Measurements from ENCODE around the gene CCL14. TPM values are rescaled to one million over a fixed set of nuclear protein-coding genes. Genes with fewer than 3 reads are reported as not detected.
"Not testable (repeated sequence)": the region's sequence is repeated elsewhere in the genome, so short reads cannot be mapped to it uniquely, and the experiment has no call there.

CCL14 gene
- not detected for polyA plus RNA-seq (2013, experiment 1 of 2)
- polyA plus RNA-seq (2013, experiment 2 of 2) = not detected

DNA sequence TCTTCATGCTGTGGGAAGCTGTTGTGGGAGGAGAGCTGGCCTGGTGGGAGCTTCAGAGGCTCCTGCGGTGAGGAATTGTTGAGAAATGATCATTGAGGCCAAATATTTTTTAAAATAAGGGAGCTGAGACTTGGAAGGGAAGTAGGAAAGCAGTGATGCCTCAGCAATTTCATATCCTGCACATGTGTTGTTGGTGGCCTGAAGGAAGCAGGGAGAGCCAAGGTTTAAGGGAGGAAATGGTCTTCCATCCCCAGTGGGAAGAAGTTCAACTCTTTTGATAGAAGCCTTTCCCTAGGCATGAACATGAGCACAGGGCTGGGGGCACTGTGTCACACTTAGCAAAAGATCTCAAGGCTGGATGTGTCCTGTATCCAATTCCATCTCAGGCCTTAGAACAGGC lies at the start of gene CCL14:
TSS of gene CCL14 (minus strand) at position 87 of the 400 bp plus-strand sequence. CDS start at position 7, 80 bp downstream.
- no peaks in the 10 kb centered on the region for H3K27me3 ChIP-seq (ENCODE audit: insufficient read depth, low read length)
- WGBS = 88% methylated on average over 1 of the region's 1 CpG
- no peaks in the 10 kb centered on the region for H3K4me1 ChIP-seq (ENCODE audit: insufficient read depth, low read length)
- H3K36me3 ChIP-seq (ENCODE audit: insufficient read depth, low read length) = no peaks in the 10 kb centered on the region
- H3K9me3 ChIP-seq (ENCODE audit: insufficient read depth, low read depth, low read length) = no peaks in the 10 kb centered on the region
- H3K27ac ChIP-seq (ENCODE audit: low read depth, low read length) = no peak within 1 kb of the TSS
- no peak within 1 kb of the TSS for H3K9ac ChIP-seq (ENCODE audit: low read depth, low read length)
- no peak within 1 kb of the TSS for H3K4me3 ChIP-seq (ENCODE audit: low read length)

DNA sequence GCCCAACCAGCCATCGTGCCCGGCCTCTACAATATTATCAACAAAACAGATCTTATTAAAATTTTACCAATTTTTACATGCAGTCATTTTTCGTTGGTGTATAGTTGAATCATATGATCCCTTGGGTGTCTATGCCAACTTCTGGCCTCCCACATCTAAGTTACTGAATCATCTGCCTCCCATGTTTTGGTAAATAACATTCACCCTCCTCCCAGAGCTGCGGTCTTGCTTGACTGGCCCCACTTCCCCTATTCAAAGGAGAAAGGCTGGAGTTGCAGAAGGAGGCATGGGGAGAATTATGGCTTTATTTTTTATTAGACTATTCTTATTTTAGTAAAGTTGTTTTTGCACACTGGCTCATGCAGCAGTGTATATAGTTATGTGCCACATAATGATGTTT lies 49.7 kb upstream of the CCL14 start:
- Histone ChIP-seq H3K4me1 (ENCODE audit: insufficient read depth, low read length) (no peaks in the 10 kb centered on the region), H3K27ac (ENCODE audit: low read depth, low read length) (no peak overlapping the region), H3K27me3 (ENCODE audit: insufficient read depth, low read length) (no peaks in the 10 kb centered on the region), H3K36me3 (ENCODE audit: insufficient read depth, low read length) (no peaks in the 10 kb centered on the region), H3K9me3 (ENCODE audit: insufficient read depth, low read depth, low read length) (no peaks in the 10 kb centered on the region), H3K9ac (ENCODE audit: low read depth, low read length) (no peak overlapping the region), H3K4me3 (ENCODE audit: low read length) (no peak overlapping the region)
- 97% methylated on average over 3 of the region's 4 CpGs for WGBS

DNA sequence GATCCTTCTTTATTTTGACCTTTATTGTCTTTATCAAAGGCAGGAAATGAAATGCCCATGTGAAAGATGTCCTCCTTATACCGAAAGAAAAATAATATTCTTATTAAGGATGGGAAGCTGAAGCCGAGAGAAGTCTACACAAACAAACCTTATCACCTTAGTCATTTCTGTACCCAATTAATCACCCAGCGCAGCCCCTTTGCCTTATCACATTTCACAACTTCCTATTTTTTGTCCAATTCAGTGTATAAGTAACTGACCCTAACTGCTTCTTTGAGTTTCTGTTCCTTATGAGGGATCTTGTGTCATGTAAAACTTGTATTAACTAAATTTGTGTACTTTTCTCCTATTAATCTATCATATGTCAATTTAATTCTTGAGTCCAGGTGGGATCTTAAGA lies 47.6 kb upstream of the CCL14 start:
- Histone ChIP-seq H3K27me3 (ENCODE audit: insufficient read depth, low read length) (no peaks in the 10 kb centered on the region), H3K9ac (ENCODE audit: low read depth, low read length) (no peak overlapping the region), H3K4me3 (ENCODE audit: low read length) (no peak overlapping the region), H3K9me3 (ENCODE audit: insufficient read depth, low read depth, low read length) (no peaks in the 10 kb centered on the region), H3K36me3 (ENCODE audit: insufficient read depth, low read length) (no peaks in the 10 kb centered on the region), H3K27ac (ENCODE audit: low read depth, low read length) (no peak overlapping the region), H3K4me1 (ENCODE audit: insufficient read depth, low read length) (no peaks in the 10 kb centered on the region)
- 95% methylated on average over 2 of the region's 3 CpGs for WGBS

DNA sequence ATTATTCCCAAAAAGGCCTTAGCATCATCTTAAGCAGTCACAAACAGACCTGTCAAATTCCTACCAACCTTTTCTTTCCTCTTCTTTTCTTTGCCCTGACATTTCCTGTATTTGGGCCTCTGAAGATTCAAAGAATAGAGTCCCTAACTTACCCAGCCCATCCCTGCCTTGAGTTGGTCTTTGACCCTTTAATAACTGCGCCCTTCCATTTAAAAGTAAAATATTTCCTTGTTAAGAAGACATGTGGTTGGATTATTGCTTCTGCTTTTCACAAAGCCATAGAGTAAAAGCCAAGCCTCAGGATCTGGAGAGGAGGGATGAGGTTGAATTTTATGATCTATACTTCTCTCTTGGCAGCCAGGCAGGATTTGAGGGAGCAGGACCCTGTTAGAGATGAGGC lies 44.4 kb upstream of the CCL14 start:
- no peaks in the 10 kb centered on the region for H3K27me3 ChIP-seq (ENCODE audit: insufficient read depth, low read length)
- H3K4me3 ChIP-seq (ENCODE audit: low read length) = no peak overlapping the region

DNA sequence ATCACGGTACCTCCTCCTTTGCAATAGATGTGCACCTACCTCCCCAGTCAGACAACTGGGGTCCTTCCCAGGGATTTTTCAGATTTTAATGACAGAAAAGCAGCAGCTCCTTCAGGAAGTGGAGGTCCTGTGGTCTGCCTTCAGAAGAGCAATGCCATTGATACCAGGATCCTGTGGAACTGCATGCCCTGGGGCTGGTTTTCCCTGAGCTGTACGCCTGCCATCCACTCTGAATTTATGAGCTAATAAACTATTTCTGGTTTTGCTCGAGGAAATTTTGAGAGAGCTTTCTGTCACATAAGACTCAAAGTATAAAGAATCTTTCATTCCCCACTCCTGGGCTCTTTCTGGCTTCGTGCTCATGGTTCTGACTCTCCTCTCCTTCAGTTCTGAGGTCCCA lies 41.2 kb upstream of the CCL14 start:
- H3K4me1 ChIP-seq (ENCODE audit: insufficient read depth, low read length) = no peaks in the 10 kb centered on the region
- 82% methylated on average over 4 of the region's 4 CpGs for WGBS
- H3K36me3 ChIP-seq (ENCODE audit: insufficient read depth, low read length) = no peaks in the 10 kb centered on the region
- H3K4me3 ChIP-seq (ENCODE audit: low read length) = no peak overlapping the region
- no peaks in the 10 kb centered on the region; the same call in 1 of the 2 replicates for H3K9me3 ChIP-seq (ENCODE audit: insufficient read depth, low read depth, low read length)
- no peaks in the 10 kb centered on the region for H3K27me3 ChIP-seq (ENCODE audit: insufficient read depth, low read length)
- H3K27ac ChIP-seq (ENCODE audit: low read depth, low read length) = no peak overlapping the region
- no peak overlapping the region for H3K9ac ChIP-seq (ENCODE audit: low read depth, low read length)

More for the DNA sequence above, 44.4 kb upstream of the CCL14 start:
- Histone ChIP-seq H3K27ac (ENCODE audit: low read depth, low read length) (no peak overlapping the region), H3K9ac (ENCODE audit: low read depth, low read length) (no peak overlapping the region), H3K36me3 (ENCODE audit: insufficient read depth, low read length) (no peaks in the 10 kb centered on the region), H3K4me1 (ENCODE audit: insufficient read depth, low read length) (no peaks in the 10 kb centered on the region), H3K9me3 (ENCODE audit: insufficient read depth, low read depth, low read length) (no peaks in the 10 kb centered on the region)
- 100% methylated on average over 1 of the region's 1 CpG for WGBS

DNA sequence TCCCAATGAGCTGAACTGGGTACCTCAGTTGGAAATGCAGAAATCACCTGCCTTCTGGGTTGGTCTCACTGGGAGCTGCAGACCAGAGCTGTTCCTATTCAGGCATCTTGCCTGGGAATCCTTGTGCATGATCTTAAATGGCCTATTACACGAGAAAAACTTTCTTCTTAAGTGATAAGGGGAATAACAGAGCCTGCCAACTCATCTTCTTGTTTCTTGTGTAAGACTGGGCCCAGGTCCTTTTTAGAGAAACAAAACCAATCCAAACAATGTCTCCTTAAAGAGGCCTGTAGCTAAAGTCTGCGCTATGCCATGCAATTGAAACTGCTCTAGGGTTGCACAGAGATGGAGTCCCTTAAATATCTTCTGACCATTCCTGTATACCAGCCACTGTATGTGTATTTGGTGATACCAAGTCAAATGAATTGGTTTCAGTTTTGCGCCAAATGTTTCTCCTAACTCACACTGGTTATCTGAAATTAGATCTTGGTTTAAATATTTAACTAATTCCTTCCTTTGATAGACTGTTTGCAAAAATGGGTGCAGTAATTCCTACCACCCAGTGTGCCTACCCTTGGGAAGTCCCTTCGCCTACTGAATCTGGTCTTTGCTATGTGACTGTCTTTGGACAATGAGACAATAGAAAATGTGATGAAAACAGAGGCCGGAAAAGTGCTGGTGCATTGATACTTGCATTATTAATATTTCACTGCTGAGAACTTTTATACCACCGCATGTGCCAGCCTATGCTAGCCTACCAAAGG lies 37.8 kb upstream of the CCL14 start:
- Histone ChIP-seq H3K4me3 (ENCODE audit: low read length) (no peak overlapping the region), H3K4me1 (ENCODE audit: insufficient read depth, low read length) (no peaks in the 10 kb centered on the region), H3K27me3 (ENCODE audit: insufficient read depth, low read length) (no peaks in the 10 kb centered on the region), H3K27ac (ENCODE audit: low read depth, low read length) (no peak overlapping the region), H3K9me3 (ENCODE audit: insufficient read depth, low read depth, low read length) (no peaks in the 10 kb centered on the region; the same call in 1 of the 2 replicates), H3K9ac (ENCODE audit: low read depth, low read length) (no peak overlapping the region), H3K36me3 (ENCODE audit: insufficient read depth, low read length) (no peaks in the 10 kb centered on the region)
- 98% methylated on average over 5 of the region's 6 CpGs for WGBS

DNA sequence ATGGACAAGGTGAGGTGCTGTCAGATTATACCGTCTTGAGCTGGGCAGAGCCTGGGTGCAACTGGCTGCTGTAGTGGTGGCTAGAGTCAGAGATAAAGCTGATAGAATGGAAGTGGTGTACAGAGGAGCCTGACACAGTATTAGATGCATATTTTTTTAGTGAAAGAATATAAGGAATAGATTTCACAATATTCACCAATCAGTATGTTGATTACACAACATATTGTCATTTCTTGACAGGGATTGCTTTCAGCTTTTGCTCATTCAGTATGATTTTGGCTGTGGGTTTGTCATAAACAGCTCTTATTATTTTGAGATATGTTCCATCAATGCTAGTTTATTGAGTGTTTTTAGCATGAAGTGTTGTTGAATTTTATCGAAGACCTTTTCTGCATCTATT lies 32.9 kb upstream of the CCL14 start:
- H3K4me3 ChIP-seq (ENCODE audit: low read length) = no peak overlapping the region
- H3K27me3 ChIP-seq (ENCODE audit: insufficient read depth, low read length) = no peaks in the 10 kb centered on the region
- no peak overlapping the region for H3K9ac ChIP-seq (ENCODE audit: low read depth, low read length)
- H3K4me1 ChIP-seq (ENCODE audit: insufficient read depth, low read length) = no peaks in the 10 kb centered on the region
- H3K36me3 ChIP-seq (ENCODE audit: insufficient read depth, low read length) = no peaks in the 10 kb centered on the region
- no peak overlapping the region for H3K27ac ChIP-seq (ENCODE audit: low read depth, low read length)
- WGBS = 89% methylated on average over 2 of the region's 2 CpGs
- H3K9me3 ChIP-seq (ENCODE audit: insufficient read depth, low read depth, low read length) = no peaks in the 10 kb centered on the region; the same call in 1 of the 2 replicates

DNA sequence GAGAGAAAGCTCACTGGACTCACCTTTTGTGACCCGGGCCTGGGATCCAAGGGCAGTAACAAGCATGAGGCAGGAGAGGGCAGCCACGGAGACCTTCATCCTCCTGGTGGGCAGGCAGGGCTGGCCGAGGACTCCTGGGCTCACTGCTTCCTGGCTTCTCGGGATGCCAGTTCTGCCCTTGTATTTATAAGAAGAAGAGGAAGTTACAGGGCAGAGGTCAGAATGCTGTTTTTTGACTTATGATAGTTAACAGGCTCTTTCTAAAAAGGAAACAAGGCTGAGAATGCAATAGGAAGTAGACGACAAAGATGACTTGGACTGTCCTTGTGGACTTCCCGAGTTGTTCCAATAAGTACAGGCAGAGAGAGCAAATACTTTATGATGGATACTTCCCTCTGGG lies 31.3 kb upstream of the CCL14 start, which contains the start of gene CCL23:
TSS of gene CCL23 (minus strand) at position 174 of the 400 bp plus-strand sequence. CDS start at position 99, 75 bp downstream.
- Histone ChIP-seq H3K4me3 (ENCODE audit: low read length) (no peak within 1 kb of the TSS), H3K9ac (ENCODE audit: low read depth, low read length) (no peak within 1 kb of the TSS)
- WGBS = 81% methylated on average over 6 of the region's 6 CpGs

DNA sequence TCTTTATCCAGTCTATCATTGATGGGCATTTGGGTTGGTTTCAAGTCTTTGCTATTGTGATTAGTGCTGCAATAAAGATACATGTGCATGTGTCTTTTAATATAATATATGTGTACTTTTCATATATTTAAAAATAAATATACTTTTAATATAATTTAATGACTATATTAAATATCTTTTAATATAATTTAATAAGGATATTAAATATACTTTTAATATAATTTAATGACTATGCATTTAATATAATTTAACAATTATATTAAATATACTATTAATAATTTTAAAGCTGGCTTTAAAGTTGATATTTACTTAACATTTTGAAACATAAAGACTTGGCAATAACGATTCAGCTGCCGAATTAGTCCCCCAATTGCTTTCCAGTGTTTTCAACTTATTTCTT lies 30.0 kb upstream of the CCL14 start:
- no peaks in the 10 kb centered on the region for H3K4me1 ChIP-seq (ENCODE audit: insufficient read depth, low read length)
- no peaks in the 10 kb centered on the region for H3K36me3 ChIP-seq (ENCODE audit: insufficient read depth, low read length)
- no peak overlapping the region for H3K4me3 ChIP-seq (ENCODE audit: low read length)
- no peaks in the 10 kb centered on the region for H3K9me3 ChIP-seq (ENCODE audit: insufficient read depth, low read depth, low read length)
- no CpG with 5 or more reads among the region's 2 CpGs for WGBS
- H3K27ac ChIP-seq (ENCODE audit: low read depth, low read length) = no peak overlapping the region
- no peak overlapping the region for H3K9ac ChIP-seq (ENCODE audit: low read depth, low read length)
- H3K27me3 ChIP-seq (ENCODE audit: insufficient read depth, low read length) = no peaks in the 10 kb centered on the region

More for the DNA sequence above, 31.3 kb upstream of the CCL14 start, which contains the start of gene CCL23:
- H3K9me3 ChIP-seq (ENCODE audit: insufficient read depth, low read depth, low read length) = no peaks in the 10 kb centered on the region; the same call in 1 of the 2 replicates
- H3K27ac ChIP-seq (ENCODE audit: low read depth, low read length) = no peak within 1 kb of the TSS
- H3K36me3 ChIP-seq (ENCODE audit: insufficient read depth, low read length) = no peaks in the 10 kb centered on the region
- H3K4me1 ChIP-seq (ENCODE audit: insufficient read depth, low read length) = no peaks in the 10 kb centered on the region
- no peaks in the 10 kb centered on the region for H3K27me3 ChIP-seq (ENCODE audit: insufficient read depth, low read length)

DNA sequence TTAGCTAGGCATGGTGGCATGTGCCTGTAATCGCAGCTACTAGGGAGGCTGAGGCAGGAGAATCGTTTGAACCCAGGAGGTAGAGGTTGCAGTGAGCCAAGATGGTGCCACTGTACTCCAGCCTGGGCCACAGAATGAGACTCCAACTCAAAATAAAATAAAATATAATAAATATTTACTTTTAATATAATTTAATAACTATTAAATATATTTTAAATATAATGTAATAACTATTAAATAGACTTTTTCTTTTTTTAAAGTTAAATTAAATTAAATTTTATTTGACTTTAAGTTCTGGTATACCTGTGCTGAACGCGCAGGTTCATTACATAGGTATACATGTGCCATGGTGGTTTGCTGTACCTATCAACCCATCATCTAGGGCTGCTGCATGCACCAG lies 29.4 kb upstream of the CCL14 start:
- not testable (repeated sequence) for H3K4me1 ChIP-seq (ENCODE audit: insufficient read depth, low read length); H3K9me3 ChIP-seq (ENCODE audit: insufficient read depth, low read depth, low read length); H3K36me3 ChIP-seq (ENCODE audit: insufficient read depth, low read length); H3K27ac ChIP-seq (ENCODE audit: low read depth, low read length); H3K4me3 ChIP-seq (ENCODE audit: low read length); H3K9ac ChIP-seq (ENCODE audit: low read depth, low read length); H3K27me3 ChIP-seq (ENCODE audit: insufficient read depth, low read length)
- 91% methylated on average over 4 of the region's 4 CpGs for WGBS

DNA sequence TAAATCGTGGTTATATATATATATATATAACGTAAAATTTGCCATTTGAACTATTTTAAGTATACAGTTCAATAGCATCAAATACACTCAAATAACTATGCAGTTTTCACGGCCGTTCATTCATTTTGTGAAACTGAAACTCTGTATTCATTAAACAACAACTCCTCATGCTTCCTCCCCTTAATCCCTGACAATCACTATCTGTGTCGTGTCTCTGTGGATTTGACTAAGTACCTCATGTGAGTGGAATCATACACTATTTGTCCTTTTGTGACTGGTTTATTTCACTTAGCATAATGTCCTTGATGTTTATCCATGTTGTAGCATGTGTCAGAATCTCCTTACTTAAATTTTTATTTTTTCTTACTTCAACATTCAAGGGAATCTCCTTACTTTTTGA lies 28.4 kb upstream of the CCL14 start:
- WGBS = 91% methylated on average over 4 of the region's 5 CpGs
- Histone ChIP-seq H3K9me3 (ENCODE audit: insufficient read depth, low read depth, low read length) (peaks cover 2% of the 10 kb centered on the region), H3K4me1 (ENCODE audit: insufficient read depth, low read length) (no peaks in the 10 kb centered on the region), H3K27me3 (ENCODE audit: insufficient read depth, low read length) (no peaks in the 10 kb centered on the region), H3K9ac (ENCODE audit: low read depth, low read length) (no peak overlapping the region), H3K27ac (ENCODE audit: low read depth, low read length) (no peak overlapping the region), H3K4me3 (ENCODE audit: low read length) (no peak overlapping the region), H3K36me3 (ENCODE audit: insufficient read depth, low read length) (no peaks in the 10 kb centered on the region)

Data from HUES64 (cell line).